ENCODE results near the gene RBFOX2.
"Not testable (repeated sequence)": the region's sequence is repeated elsewhere in the genome, so short reads cannot be mapped to it uniquely, and the experiment has no call there.

RBFOX2 gene

DNA sequence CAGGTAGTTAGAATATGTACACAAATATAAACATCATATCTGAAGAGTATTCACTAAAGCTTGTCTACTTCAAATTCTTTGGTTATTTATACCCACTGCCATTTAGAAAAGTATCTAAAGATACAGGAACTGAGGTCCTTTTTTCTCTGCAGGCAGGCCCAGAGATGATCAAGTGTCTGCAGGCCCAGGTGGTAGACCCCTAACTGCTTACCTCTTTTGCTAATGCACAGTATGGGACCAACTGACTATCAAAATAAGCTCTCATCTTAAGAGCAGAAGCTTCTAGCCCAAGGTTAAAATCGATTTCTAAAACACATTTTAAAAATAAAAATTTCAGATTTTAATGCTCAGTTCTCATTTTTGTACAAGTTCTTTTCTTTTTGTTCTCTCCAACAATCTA lies 229.5 kb downstream of the RBFOX2 start:
- peaks cover 13% of the 10 kb centered on the region for H3K36me3 ChIP-seq
- H3K27me3 ChIP-seq: no peaks in the 10 kb centered on the region
- TF ChIP-seq, protein P1, sequence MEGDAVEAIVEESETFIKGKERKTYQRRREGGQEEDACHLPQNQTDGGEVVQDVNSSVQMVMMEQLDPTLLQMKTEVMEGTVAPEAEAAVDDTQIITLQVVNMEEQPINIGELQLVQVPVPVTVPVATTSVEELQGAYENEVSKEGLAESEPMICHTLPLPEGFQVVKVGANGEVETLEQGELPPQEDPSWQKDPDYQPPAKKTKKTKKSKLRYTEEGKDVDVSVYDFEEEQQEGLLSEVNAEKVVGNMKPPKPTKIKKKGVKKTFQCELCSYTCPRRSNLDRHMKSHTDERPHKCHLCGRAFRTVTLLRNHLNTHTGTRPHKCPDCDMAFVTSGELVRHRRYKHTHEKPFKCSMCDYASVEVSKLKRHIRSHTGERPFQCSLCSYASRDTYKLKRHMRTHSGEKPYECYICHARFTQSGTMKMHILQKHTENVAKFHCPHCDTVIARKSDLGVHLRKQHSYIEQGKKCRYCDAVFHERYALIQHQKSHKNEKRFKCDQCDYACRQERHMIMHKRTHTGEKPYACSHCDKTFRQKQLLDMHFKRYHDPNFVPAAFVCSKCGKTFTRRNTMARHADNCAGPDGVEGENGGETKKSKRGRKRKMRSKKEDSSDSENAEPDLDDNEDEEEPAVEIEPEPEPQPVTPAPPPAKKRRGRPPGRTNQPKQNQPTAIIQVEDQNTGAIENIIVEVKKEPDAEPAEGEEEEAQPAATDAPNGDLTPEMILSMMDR (IDR thresholded peaks at IDR 0.05; ENCODE audit: low read depth, low read length): no peak
- no peaks in the 10 kb centered on the region for H3K4me1 ChIP-seq
- DNase-seq: no peak
- no peak overlapping the region for H3K4me3 ChIP-seq (ENCODE audit: low read depth, low read length)
- H3K9me3 ChIP-seq: no peaks in the 10 kb centered on the region

DNA sequence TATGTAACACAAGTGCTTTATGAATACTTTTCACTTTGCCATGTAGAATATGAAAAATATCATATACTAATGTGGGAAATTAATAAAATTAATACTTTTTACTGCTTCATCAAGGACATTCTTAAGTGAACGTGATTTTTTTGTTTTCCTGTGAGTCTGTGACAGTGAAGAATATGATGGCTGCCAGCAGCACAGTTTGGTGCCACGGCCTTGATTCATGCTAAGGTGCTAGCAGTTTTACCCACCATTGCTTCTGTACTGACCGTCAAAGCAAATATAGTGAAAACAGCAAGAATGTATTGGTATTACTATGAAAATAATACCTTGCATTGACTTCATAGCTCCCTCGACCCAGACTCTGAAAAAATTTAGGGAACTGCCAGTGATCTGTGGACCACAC lies 231.2 kb downstream of the RBFOX2 start:
- H3K4me1 ChIP-seq: no peaks in the 10 kb centered on the region
- TF ChIP-seq, protein P1 (IDR thresholded peaks at IDR 0.05; ENCODE audit: low read depth, low read length): no peak
- H3K36me3 ChIP-seq: peaks cover 3% of the 10 kb centered on the region; the same call in 1 of the 2 replicates
- H3K27me3 ChIP-seq: no peaks in the 10 kb centered on the region
- DNase-seq: no peak
- no peak overlapping the region for H3K4me3 ChIP-seq (ENCODE audit: low read depth, low read length)
- H3K9me3 ChIP-seq: no peaks in the 10 kb centered on the region

DNA sequence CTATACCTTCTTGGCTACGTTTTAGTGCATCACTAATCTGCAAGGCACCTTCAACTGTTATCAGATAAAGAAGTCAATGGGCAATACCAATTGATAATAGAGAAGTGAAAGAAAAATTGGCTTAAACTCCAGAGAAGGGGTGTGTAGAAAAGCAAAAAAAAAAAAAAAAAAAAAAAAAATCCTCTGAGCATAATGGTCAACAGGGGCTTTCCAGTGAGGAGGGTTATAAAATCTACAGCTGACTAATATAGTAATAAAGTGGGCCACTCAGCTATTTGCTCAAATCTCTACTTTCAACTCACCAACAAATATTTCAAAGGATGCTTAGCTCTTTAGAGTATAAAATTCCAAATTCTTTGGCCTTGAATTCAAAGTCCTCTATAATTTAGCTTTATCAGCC lies 233.1 kb downstream of the RBFOX2 start:
- TF ChIP-seq, protein P1 (IDR thresholded peaks at IDR 0.05; ENCODE audit: low read depth, low read length): no peak

DNA sequence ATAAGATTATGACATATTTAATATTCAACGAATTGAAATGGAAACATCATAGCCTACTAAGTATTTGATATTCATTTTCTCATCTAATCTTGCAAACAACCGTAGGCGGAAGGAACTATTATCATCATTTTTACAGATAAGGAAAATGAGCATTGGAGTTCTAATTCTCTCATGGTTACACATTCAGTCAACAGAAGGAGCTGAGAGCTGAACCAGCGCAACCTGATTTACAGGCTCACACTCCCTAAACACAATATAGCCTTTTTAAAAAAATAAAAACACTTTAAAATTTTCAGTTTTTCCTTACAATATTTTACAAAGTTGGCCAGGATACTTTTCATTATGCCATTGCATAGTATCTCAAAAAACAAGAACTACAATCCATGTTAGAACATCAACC lies 236.1 kb downstream of the RBFOX2 start:
- peaks cover 2% of the 10 kb centered on the region for H3K4me1 ChIP-seq

More for the DNA sequence above, 233.1 kb downstream of the RBFOX2 start:
- no peaks in the 10 kb centered on the region for H3K9me3 ChIP-seq
- no peaks in the 10 kb centered on the region for H3K27me3 ChIP-seq
- no peaks in the 10 kb centered on the region; the same call in none of the 2 replicates for H3K36me3 ChIP-seq
- DNase-seq: no peak
- no peaks in the 10 kb centered on the region for H3K4me1 ChIP-seq
- H3K4me3 ChIP-seq (ENCODE audit: low read depth, low read length): no peak overlapping the region

DNA sequence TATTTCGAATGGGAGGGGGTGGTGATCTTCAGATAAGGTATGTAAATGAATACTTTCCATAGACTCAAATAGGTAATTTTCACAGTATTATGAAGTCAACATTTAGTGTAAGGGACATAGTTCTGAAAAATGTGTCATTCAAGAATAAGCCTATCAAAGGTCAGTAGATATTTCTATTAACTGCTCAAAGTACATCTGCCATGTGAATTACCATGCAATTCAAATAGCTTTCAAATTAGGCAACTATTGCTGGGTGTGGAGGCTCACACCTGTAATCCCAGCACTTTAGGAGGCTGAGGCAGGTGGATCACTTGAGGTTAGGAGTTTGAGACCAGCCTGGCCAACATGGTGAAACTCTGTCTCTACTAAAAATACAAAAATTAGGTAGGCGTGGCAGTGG lies 236.8 kb downstream of the RBFOX2 start:
- H3K4me3 ChIP-seq (ENCODE audit: low read depth, low read length); H3K27me3 ChIP-seq; H3K4me1 ChIP-seq; H3K9me3 ChIP-seq; H3K36me3 ChIP-seq; DNase-seq: not testable (repeated sequence)

More for the DNA sequence above, 236.1 kb downstream of the RBFOX2 start:
- Histone ChIP-seq H3K9me3 (no peaks in the 10 kb centered on the region), H3K36me3 (peaks cover 9% of the 10 kb centered on the region), H3K4me3 (ENCODE audit: low read depth, low read length) (no peak overlapping the region), H3K27me3 (no peaks in the 10 kb centered on the region)
- no peak for DNase-seq
- TF ChIP-seq, protein P1 (IDR thresholded peaks at IDR 0.05; ENCODE audit: low read depth, low read length): no peak

DNA sequence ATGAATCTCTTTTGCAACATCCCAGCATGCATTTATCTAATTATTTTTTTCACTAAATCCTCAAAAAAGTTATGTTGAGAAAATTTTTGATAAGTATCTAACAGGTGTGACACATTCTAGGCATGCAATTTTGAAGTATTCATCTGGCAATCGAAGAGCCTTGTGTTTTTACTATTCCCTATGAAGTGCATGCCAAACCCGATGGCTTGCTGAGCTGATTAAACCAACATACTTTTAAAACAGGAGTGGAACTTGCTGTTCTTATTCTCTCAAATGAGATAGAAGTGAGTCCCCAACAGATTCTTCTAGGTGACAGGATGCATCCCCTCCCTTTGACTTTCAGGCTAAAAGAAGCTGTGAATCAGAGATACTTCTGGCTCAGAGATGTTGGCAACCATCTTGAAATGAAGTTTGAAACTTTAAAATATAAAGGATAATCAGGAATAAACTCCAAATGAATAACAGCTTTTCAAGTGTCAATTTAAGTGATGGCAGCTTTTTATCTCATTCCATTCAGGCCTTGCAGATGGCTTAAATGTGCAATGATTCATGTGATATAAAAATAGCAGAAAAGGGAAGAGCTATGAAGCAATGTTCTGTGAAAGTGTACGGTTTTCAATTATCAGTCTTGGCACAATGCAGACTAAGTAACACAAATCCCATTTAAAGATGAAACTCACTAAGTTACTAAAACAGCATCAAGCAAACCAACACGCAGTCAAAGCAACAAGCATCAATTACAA lies 243.3 kb downstream of the RBFOX2 start:
- DNase-seq: no peak

More for the DNA sequence above, 243.3 kb downstream of the RBFOX2 start:
- H3K36me3 ChIP-seq: peaks cover 23% of the 10 kb centered on the region
- no peaks in the 10 kb centered on the region for H3K27me3 ChIP-seq
- no peak overlapping the region for H3K4me3 ChIP-seq (ENCODE audit: low read depth, low read length)
- no peaks in the 10 kb centered on the region for H3K9me3 ChIP-seq
- TF ChIP-seq, protein P1 (IDR thresholded peaks at IDR 0.05; ENCODE audit: low read depth, low read length): no peak
- peaks cover 3% of the 10 kb centered on the region for H3K4me1 ChIP-seq

All from BE2C (cell line).